Measurements from ENCODE around the gene SPAG16. TPM values are rescaled to one million over a fixed set of nuclear protein-coding genes. Genes with fewer than 3 reads are reported as not detected.
A peak's percentile ranks its signal among the peaks of the same experiment; 100 is the strongest.

The SPAG16 gene
- total and polyA plus RNA-seq, 2 of the 13 experiments (the other 11 are each of a cell fraction or from before 2014, with no cell fraction given), result 9.6 to 26.5 TPM

DNA sequence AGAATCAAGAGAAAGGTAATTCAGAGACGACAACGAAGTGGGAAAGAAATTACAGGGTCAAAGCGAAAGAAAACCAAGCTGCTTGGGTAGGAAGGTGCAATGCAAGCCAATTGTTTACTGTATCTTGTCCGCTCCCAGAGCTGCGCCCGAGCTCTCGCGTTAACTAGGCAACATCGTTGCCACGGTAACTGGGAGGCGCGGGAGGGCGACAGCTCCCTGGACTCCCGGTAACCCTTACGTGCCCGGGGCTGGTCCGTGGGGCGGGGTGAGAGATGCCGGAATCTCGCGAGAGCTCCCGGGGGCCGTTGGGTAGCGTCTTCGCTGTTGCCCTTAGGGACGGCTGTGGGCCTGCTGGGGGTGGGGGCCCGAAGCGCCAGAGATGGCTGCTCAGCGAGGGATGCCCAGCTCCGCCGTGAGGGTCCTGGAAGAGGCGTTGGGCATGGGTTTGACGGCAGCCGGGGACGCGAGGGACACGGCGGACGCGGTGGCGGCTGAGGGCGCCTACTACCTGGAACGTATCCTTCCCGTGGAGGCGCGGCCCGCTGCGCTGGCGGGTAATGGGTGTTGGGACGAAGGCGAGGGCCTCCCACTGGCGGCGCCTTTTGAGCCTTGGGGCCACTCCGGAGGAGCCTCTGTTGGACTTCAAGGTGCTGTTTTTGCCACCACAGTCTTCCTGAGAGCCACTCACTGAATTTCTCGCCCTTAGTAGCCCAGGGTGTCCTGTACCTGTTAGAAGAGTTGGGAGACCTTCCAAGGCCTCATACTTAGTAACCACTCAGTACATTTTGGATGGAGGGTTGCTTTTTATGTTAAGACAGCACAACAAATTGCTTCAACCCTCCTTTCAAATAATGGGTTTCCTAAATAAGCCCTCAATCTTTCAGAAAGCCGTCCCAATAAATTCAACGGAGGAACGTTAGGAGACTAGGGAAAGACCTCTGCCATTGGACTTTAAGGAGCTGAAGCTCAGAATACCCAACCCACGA lies at the start of gene SPAG16 (continued):
- peak; percentile 78; the same call in 1 of the 2 replicates for TF ChIP-seq ZSCAN31 (CRISPR knock-in tag; IDR thresholded peaks at IDR 0.05; ENCODE audit: low read depth)
- no peak for TF ChIP-seq ZSCAN20 (CRISPR knock-in tag; IDR thresholded peaks at IDR 0.05; ENCODE audit: borderline replicate concordance)
- TF ChIP-seq, protein P1, sequence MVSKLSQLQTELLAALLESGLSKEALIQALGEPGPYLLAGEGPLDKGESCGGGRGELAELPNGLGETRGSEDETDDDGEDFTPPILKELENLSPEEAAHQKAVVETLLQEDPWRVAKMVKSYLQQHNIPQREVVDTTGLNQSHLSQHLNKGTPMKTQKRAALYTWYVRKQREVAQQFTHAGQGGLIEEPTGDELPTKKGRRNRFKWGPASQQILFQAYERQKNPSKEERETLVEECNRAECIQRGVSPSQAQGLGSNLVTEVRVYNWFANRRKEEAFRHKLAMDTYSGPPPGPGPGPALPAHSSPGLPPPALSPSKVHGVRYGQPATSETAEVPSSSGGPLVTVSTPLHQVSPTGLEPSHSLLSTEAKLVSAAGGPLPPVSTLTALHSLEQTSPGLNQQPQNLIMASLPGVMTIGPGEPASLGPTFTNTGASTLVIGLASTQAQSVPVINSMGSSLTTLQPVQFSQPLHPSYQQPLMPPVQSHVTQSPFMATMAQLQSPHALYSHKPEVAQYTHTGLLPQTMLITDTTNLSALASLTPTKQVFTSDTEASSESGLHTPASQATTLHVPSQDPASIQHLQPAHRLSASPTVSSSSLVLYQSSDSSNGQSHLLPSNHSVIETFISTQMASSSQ (IDR thresholded peaks at IDR 0.05; ENCODE audit: low read depth), result no peak
- TF ChIP-seq, protein P1 (CRISPR knock-in tag; IDR thresholded peaks at IDR 0.05; ENCODE audit: borderline replicate concordance), result peak; percentile 84
- TF ChIP-seq ZNF431 (CRISPR knock-in tag; IDR thresholded peaks at IDR 0.05; ENCODE audit: borderline replicate concordance, low read depth), result no peak; the same call in 1 of the 2 replicates
- no peak for TF ChIP-seq NCOA5 (CRISPR knock-in tag; IDR thresholded peaks at IDR 0.05)
- TF ChIP-seq, protein P2, sequence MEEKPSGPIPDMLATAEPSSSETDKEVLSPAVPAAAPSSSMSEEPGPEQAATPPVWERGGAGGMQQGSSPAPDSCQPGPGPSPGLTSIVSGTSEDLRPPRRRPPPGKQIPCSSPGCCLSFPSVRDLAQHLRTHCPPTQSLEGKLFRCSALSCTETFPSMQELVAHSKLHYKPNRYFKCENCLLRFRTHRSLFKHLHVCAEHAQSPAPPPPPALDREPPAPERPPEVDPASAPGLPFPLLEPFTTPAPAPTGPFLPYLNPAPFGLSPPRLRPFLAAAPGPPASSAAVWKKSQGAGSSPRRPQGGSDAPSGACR (CRISPR knock-in tag; IDR thresholded peaks at IDR 0.05), result peak; percentile 91
- TF ChIP-seq SCMH1 (CRISPR knock-in tag; IDR thresholded peaks at IDR 0.05; ENCODE audit: borderline replicate concordance), result no peak
- no peak; the same call in 1 of the 2 replicates for TF ChIP-seq NR2F2 (IDR thresholded peaks at IDR 0.05; ENCODE audit: borderline replicate concordance, low read depth)
- TF ChIP-seq ZNF260 (CRISPR knock-in tag; IDR thresholded peaks at IDR 0.05; ENCODE audit: borderline replicate concordance, low read depth), result 0 out of 2 replicates have a peak, but pooled peaks have one; percentile 29
- TF ChIP-seq, protein P3, sequence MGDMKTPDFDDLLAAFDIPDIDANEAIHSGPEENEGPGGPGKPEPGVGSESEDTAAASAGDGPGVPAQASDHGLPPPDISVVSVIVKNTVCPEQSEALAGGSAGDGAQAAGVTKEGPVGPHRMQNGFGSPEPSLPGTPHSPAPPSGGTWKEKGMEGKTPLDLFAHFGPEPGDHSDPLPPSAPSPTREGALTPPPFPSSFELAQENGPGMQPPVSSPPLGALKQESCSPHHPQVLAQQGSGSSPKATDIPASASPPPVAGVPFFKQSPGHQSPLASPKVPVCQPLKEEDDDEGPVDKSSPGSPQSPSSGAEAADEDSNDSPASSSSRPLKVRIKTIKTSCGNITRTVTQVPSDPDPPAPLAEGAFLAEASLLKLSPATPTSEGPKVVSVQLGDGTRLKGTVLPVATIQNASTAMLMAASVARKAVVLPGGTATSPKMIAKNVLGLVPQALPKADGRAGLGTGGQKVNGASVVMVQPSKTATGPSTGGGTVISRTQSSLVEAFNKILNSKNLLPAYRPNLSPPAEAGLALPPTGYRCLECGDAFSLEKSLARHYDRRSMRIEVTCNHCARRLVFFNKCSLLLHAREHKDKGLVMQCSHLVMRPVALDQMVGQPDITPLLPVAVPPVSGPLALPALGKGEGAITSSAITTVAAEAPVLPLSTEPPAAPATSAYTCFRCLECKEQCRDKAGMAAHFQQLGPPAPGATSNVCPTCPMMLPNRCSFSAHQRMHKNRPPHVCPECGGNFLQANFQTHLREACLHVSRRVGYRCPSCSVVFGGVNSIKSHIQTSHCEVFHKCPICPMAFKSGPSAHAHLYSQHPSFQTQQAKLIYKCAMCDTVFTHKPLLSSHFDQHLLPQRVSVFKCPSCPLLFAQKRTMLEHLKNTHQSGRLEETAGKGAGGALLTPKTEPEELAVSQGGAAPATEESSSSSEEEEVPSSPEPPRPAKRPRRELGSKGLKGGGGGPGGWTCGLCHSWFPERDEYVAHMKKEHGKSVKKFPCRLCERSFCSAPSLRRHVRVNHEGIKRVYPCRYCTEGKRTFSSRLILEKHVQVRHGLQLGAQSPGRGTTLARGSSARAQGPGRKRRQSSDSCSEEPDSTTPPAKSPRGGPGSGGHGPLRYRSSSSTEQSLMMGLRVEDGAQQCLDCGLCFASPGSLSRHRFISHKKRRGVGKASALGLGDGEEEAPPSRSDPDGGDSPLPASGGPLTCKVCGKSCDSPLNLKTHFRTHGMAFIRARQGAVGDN (CRISPR knock-in tag; IDR thresholded peaks at IDR 0.05), result peak; percentile 94
- peak; percentile 42; the same call in 1 of the 2 replicates for TF ChIP-seq ZMAT3 (CRISPR knock-in tag; conservative IDR thresholded peaks at IDR 0.05)
- TF ChIP-seq NCOA2 (CRISPR knock-in tag; IDR thresholded peaks at IDR 0.05), result peak; percentile 71
- TF ChIP-seq, protein P4, sequence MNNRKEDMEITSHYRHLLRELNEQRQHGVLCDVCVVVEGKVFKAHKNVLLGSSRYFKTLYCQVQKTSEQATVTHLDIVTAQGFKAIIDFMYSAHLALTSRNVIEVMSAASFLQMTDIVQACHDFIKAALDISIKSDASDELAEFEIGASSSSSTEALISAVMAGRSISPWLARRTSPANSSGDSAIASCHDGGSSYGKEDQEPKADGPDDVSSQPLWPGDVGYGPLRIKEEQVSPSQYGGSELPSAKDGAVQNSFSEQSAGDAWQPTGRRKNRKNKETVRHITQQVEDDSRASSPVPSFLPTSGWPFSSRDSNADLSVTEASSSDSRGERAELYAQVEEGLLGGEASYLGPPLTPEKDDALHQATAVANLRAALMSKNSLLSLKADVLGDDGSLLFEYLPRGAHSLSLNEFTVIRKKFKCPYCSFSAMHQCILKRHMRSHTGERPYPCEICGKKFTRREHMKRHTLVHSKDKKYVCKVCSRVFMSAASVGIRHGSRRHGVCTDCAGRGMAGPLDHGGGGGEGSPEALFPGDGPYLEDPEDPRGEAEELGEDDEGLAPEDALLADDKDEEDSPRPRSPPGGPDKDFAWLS (CRISPR knock-in tag; IDR thresholded peaks at IDR 0.05; ENCODE audit: borderline replicate concordance), result no peak
- TF ChIP-seq, protein P5, sequence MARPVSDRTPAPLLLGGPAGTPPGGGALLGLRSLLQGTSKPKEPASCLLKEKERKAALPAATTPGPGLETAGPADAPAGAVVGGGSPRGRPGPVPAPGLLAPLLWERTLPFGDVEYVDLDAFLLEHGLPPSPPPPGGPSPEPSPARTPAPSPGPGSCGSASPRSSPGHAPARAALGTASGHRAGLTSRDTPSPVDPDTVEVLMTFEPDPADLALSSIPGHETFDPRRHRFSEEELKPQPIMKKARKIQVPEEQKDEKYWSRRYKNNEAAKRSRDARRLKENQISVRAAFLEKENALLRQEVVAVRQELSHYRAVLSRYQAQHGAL (CRISPR knock-in tag; IDR thresholded peaks at IDR 0.05; ENCODE audit: not compliant biosample characterization), result no peak
